GM19397 (cell line): Measurements from ENCODE around the gene NDRG2.
"Not testable (repeated sequence)": the region's sequence is repeated elsewhere in the genome, so short reads cannot be mapped to it uniquely, and the experiment has no call there.

ENCODE experiments used
- ATAC-seq: cut with Tn5 transposase; IDR thresholded peaks from one replicate; pipeline ENCODE4 v1.9.1; 2021; ENCODE audit warnings: mild to moderate bottlenecking, moderate library complexity; ENCODE audit not compliant: unreplicated experiment

Gene NDRG2

GRCh38 chr14:21056520-21057163, 31.8 kb upstream of the NDRG2 start:
- ATAC-seq = no peak

GRCh38 chr14:21055432-21056117, 30.7 kb upstream of the NDRG2 start:
- no peak for ATAC-seq

GRCh38 chr14:21054768-21055145, 29.9 kb upstream of the NDRG2 start:
- no peak for ATAC-seq

GRCh38 chr14:21054123-21054767, 29.4 kb upstream of the NDRG2 start:
- no peak for ATAC-seq

- no peak for ATAC-seq
Measured at GRCh38 chr14:21053184-21054122, 28.6 kb upstream of the NDRG2 start.

GRCh38 chr14:21050597-21050996, 25.7 kb upstream of the NDRG2 start:
- no peak for ATAC-seq

GRCh38 chr14:21049271-21049673, 24.4 kb upstream of the NDRG2 start:
- no peak for ATAC-seq

GRCh38 chr14:21048638-21049037, 23.8 kb upstream of the NDRG2 start:
- ATAC-seq = no peak

GRCh38 chr14:21047378-21047781, 22.5 kb upstream of the NDRG2 start:
- no peak for ATAC-seq

- ATAC-seq = no peak
Measured at GRCh38 chr14:21043974-21044618, 19.2 kb upstream of the NDRG2 start.

GRCh38 chr14:21043387-21043973, 18.6 kb upstream of the NDRG2 start:
- no peak for ATAC-seq

GRCh38 chr14:21042918-21043317, 18.1 kb upstream of the NDRG2 start:
- ATAC-seq = no peak

GRCh38 chr14:21041676-21042433, 17.0 kb upstream of the NDRG2 start, which contains the start of gene RNASE7:
Gene RNASE7 (plus strand): TSS chr14:21042362. CDS start chr14:21042993, 631 bp downstream.
- no peak for ATAC-seq

GRCh38 chr14:21040941-21041340, 16.1 kb upstream of the NDRG2 start:
- ATAC-seq = not testable (repeated sequence)

GRCh38 chr14:21040370-21040925, 15.6 kb upstream of the NDRG2 start:
- ATAC-seq = no peak

GRCh38 chr14:21039585-21040369, 14.9 kb upstream of the NDRG2 start:
- no peak for ATAC-seq

- no peak for ATAC-seq
Measured at GRCh38 chr14:21038441-21039422, 13.9 kb upstream of the NDRG2 start.
